ENCODE measurements around the gene SSC5D.
"Not testable (repeated sequence)": the region's sequence is repeated elsewhere in the genome, so short reads cannot be mapped to it uniquely, and the experiment has no call there.

Gene SSC5D

GRCh38 chr19:55488986-55489710 is 912 bp downstream of the SSC5D start:
- no peak for DNase-seq

DNA sequence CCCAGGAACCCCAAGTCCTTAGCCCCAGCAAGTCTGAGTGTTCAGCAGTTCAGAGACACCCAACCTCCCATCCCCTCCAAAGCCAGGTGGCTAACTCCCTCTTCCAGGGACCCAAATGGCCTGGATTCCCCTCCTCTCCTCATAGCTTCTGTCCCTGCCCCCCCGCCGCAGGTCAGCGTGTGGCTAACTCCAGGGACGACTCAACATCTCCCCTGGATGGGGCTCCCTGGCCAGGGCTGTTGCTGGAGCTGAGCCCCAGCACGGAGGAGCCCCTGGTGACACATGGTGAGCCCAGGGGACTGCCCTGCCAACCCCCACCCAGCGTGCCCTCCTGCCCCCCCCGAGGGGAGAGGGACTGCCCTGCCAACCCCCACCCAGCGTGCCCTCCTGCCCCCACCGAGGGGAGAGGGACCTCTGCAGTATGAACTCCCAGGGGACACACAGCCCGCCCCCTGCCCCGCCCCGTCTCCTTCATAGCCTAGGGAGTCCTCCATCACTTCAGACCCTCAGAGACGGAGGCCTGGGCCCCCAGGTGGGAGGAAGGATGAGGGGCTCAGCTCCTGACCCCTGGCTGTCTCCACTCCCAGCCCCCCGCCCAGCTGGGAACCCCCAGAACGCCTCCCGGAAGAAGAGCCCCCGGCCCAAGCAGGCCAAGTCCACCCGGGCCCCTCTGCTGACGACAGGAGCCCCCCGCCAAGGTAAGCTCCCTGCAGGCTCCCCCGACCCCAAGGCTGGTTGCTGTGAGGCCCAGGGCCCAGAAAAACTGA is 1.7 kb downstream of the SSC5D start:
- DNase-seq = no peak

DNA sequence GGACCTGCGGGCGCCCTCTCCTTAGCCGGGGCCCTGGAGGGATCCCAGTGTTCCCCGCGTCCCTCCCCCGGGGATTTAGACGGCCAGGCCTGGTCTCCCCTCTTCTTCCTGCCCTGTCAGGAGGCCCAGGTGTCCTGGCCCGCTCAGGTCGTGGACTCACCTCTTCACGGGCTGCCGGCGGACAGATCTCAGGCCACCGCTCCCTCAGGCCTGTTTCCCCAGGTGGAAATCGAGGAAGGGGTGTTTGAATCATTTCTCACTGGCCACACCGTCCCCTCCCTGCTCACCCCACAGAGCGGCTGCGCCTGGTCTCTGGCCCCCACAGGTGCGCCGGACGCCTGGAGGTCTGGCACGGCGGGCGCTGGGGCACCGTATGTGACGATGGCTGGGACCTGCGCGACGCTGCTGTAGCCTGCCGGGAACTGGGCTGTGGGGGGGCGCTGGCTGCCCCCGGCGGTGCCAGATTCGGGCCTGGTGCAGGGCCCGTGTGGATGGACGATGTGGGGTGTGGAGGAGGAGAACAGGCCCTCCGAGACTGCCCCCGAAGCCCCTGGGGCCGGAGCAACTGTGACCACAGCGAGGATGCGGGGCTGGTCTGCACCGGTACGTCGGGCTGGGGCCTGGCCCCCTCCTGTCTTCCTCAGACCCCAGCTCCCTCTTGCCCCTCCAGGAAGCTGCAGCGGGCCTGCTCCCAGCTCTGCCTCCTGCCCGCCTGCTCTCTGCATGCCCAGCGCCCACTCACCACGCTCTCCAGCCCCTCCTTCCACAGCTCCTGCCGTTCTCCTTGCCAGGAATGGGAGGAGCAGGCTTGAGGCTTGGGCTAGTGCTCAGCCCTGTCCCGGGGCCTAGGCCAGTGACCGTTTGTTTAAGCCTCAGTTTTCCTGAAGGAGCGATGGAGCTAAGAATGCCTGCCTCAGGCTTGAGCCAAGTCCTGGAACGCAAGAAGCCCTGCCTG is 2.5 kb downstream of the SSC5D start:
- DNase-seq = no peak

GRCh38 chr19:55491546-55492360 is 3.5 kb downstream of the SSC5D start:
- DNase-seq = no peak

GRCh38 chr19:55492362-55492944 is 4.2 kb downstream of the SSC5D start:
- no peak for DNase-seq

GRCh38 chr19:55493052-55493644 is 4.9 kb downstream of the SSC5D start:
- DNase-seq = no peak

- no peak for DNase-seq
These were observed 5.5 kb downstream of the SSC5D start for GRCh38 chr19:55493645-55494171.

DNA sequence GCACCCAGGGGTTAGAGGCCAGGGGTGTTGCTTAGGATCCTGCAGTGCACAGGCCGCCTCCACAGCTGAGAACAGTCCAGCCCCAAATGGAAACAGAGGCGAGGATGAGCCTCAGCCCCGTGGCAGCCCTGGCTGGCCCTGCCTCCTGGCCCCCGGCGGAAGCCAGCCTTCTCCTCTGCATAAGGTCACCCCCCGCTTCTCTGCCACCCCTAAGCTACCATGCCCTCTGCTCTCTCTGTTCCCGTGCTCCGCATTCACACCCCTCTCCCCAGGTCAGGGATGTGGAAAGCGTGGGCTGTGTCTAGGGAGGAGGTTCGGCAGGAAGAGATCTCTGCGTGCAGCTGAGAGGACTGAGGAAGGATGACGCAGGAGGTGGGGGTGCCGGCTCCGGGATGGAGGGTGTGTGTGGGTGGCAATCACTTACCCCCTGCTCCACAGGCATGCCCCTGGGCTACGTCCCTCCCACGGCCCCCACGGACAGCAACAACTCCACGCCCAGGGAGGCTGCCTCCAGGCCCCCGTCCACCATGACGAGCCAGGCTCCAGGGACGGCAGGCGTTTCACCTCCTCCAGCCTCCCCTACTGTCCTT is 6.0 kb downstream of the SSC5D start:
- DNase-seq = no peak

- DNase-seq = no peak
These were observed 7.6 kb downstream of the SSC5D start for GRCh38 chr19:55495646-55496349.

- DNase-seq = not testable (repeated sequence)
These were observed 8.6 kb downstream of the SSC5D start for GRCh38 chr19:55496820-55497219.

DNA sequence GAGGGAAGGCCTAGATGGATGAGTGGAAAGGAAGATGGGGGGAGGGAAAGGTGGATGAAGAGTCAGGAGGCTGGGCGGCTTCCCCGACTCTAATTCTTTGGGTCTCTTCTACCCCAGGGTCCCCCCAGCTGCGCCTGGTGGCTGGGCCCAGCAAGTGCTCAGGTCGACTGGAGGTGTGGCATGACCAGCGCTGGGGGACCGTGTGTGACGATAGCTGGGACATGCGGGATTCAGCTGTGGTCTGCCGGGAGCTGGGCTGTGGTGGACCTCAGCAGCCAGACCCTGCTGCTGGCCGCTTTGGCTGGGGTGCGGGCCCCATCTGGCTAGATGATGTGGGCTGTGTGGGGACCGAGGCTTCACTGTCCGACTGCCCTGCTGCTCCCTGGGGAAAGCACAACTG is 9.5 kb downstream of the SSC5D start:
- DNase-seq = no peak

DNA sequence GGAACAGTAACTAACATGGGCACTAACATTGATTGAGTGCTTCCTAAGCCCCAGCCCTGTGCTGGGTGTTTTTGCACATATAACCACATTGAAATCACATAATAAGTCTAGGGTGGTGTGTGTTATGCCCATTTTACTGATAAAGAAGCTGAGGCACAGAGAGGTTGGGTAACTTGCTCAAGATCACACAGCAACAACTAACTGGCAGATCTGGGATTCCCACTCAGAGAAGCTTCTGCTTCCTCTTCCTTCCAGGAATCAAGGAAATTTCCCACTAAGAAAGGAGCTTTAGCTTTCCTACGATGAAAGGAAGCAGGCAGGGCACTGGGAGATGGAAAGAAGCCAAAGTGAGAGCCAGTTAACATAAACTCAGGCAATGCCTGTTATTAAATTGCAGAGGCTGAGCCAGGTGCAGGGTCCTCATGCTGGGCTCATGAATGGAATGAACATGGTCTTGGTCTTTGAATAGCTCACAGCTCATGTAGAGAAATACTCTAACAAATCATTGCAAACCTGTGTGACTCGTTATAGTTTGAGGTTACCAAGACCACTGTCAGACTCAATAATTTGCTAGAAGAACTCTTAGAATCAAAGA is 10.1 kb downstream of the SSC5D start:
- DNase-seq = no peak

DNA sequence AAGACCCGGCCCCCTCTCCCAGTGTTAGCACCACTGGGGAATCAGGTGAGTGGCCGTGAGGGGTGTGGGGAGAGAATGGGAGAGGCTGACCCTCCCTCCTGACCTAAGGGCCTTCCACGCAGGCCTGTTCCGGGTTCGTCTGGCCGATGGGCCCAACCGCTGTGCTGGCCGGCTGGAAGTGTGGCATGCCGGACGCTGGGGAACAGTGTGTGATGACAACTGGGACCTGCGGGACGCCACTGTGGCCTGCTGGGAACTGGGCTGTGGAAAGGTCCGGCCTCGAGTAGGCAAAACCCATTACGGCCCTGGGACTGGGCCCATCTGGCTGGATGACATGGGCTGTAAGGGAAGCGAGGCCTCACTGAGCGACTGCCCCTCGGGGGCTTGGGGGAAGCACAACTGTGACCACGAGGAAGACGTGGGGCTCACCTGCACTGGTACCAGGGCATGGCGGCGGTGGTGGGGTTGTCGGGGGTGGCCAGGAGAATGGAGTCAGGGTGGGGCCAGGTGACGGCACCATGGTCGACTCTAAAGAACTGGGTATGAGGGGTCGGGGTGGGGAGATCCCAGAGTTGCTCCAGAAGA is 12.2 kb downstream of the SSC5D start:
- DNase-seq = no peak

DNA sequence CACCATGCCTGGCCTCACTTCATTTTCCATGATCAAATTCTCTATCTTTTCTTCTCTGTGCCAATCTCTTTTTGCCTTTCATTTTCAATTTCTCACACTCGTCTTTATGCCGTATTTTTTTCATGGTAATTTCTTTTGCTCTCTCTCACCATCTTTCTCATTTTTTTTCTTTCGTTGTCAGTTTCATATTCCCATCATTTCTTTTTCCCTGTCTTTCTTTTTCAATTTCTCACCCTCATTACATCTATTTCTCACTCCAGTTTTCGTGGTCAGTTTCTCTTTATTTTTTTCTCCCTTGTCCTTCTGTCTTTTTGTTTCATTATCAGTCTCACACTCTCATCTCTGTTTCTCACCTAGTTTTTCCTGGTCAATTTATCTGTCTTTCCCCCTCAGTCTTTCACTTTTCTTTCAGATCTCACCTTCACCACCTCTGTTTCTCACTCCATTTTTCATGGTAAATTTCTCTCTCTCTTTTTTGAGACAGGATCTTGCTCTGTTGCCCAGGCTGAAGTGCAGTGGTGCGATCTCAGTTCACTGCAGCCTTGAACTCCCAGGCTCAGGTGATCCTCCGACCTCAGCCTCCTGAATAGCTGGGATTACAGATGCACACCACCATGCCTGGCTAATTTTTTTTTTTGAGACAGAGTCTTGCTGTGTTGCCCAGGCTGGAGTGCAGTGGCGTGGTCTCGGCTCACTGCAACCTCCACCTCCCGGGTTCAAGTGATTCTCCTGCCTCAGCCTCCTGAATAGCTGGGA is 14.1 kb downstream of the SSC5D start:
- DNase-seq = no peak

GRCh38 chr19:55503157-55503501 is 14.9 kb downstream of the SSC5D start:
- DNase-seq = no peak

GRCh38 chr19:55503502-55504251 is 15.4 kb downstream of the SSC5D start:
- DNase-seq = peak; percentile 83

- no peak for DNase-seq
These were observed 16.0 kb downstream of the SSC5D start for GRCh38 chr19:55504252-55504603.

GRCh38 chr19:55504981-55505380 is 16.7 kb downstream of the SSC5D start:
- DNase-seq = no peak
